Activated effector memory CD4-positive, alpha-beta T cell treated with anti-CD3 and anti-CD28 coated beads, Interleukin-2, amount 50 U/mL, for 16 hours (primary cell): ENCODE results near the gene ACOT4.
"Not testable (repeated sequence)": the region's sequence is repeated elsewhere in the genome, so short reads cannot be mapped to it uniquely, and the experiment has no call there.

Source experiments
- DNase-seq: peaks from one replicate; pipeline ENCODE4 v3.0.0-alpha.2; 2020

Gene ACOT4

DNA sequence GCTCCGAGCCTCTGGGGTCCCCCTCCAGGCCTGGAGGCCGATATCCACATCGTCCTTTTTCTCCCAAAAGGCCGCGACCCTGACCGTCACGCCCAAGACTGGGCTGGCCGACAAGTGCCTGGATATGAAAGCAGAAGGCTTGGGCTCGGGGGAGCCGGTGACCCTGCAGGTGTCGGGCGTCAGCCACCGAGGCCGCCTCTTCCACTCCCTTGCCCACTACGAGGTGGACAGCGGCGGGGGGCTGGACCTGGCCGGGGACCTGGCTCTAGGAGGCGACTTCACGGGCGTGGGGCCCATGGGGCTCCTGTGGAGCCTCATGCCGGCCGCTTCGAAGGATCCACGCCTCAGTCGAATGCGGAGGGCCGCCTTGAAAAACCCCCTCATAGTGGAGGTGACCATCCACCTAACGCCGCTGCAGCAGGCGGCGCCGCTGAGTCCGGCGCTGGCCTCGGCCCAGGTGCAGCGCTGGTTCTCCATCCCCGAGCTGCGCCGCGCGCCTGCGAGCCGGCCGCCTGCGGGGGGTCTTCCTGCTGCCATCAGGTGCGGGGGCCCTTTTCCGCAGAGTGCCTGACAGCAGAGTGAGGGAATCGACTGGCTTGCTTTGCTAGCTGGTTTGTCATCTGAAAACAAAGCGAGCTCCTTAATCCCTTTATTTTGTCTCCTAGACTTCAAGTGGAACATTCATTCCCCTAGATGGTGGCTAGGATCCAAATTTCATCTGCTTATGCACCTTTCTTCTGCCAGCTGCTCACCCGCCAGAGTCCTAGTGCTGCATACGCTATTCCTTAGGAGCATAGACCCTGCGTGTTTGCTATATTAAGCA, 42.5 kb downstream of the ACOT4 start:
- no peak for DNase-seq

DNA sequence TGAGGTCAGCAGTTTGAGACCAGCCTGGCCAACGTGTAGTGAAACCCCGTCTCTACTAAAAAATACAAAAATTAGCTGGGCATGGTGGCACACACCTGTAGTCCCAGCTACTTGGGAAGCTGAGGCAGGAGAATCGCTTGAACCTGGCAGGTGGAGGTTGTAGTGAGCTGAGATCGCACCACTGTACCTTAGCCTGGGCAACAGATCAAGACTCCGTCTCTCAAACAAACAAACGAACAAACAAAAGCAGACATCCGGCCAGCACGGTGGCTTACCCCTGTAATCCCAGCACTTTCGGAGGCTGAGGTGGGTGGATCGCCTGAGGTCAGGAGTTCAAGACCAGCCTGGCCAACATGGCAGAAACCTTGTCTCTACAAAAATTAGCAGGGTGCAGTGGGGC, 44.7 kb downstream of the ACOT4 start:
- DNase-seq, result not testable (repeated sequence)

DNA sequence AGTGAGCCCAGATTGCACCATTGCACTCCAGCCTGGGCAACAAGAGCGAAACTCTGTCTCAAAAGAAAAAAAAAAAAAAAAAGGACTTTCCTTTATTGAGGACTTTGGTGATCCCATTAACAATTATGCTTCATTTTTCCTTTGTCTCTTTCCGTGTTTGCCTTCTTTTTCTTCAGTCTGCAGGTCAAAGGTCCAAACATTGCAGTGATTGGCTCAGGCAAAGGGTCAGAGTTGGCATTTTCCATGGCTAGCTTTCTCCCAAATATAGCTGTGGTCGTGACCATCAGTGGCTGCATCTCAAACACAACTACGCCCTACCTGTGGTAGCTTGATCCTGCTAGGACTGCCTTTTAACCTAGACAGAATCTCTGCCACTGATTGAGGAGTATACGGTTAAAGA, 46.2 kb downstream of the ACOT4 start:
- DNase-seq, result no peak

DNA sequence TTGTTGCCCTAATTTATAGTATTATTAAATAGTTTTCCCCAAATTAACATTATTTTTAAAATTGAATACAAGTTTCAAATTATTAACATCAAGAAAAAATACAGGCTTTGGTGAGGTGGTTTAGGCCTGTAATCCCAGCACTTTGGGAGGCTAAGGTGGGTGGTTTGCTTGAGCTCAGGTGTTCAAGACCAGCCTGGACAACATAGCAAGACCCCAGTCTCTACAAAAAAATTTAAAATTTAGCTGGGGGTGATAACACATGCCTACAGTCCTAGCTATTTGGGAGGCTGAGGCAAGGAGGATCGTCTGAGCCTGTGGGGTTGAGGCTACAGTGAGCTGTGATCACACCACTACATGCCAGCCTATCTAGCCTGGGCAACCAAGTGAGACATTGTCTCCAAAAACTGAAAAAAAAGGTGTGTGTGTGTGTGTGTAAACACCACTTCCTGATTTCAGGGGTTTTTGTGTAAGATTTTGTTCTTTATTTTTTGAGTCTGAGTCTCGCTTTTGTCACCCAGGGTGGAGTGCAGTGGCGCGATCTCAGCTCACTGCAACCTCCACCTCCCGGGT, 49.2 kb downstream of the ACOT4 start:
- no peak for DNase-seq

DNA sequence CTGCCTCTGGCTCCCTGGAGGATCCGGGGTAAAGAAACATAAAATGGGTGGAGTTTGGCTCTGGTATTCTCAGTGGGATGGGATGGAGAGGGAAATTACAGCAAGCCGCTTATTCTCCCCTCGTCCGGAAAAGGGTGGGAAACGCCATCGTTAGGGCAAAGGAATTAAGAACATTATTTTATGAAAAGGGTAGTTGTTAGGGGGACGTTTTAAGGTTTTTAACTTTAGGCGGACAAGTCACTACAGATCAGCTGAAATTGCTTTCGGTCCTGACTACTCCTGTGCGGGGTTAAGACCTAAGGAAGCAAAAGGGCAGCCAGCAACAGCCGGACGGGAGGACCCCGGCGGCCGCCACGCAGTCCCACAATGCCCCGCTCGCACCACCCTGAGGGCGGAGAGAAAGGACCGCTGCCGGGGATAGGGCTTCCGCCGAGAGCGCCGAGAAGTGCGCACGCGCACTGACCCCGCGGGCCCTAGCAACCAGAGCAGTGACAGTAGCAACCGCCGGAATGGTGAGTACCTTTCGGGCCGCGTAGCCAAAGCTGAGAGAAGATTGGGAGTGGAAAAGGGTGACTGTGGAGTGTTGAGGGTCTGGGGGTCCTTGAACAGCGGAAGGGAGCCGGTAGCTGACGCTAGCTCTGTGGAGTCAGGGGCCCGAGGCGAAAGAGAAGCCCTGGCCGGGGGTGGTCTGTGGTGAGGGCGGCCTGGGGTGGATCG, 53.0 kb downstream of the ACOT4 start, which contains the start of gene DNAL1:
Gene DNAL1, plus strand, starts transcription at position 456 of the 717 bp plus-strand sequence. Its CDS starts 54 bp downstream, at position 510.
- peak; percentile 97 for DNase-seq

DNA sequence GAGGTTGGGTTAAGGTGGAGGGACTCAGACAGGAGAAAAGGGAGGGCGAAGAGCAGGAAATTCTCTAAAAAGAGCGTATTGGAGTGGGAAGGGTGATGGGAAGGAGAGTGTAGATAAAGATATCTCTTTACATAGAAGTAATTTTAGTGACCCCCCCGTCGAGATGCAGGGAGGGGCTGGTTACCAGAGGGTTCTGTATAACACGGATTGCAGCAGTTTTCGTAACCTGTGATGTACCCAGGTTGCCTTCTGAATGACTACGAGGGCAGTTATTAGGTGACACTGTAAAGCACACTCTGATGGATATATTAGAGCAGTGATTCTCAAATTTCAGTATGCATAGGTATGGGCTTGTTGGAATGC, 53.6 kb downstream of the ACOT4 start:
- DNase-seq, result no peak
